HG03097 (cell line): ENCODE results near the gene SLAMF8.
A peak's percentile ranks its signal among the peaks of the same experiment; 100 is the strongest.

ENCODE experiments used
- ATAC-seq: cut with Tn5 transposase; IDR thresholded peaks from one replicate; pipeline ENCODE4 v1.9.1; 2021; ENCODE audit not compliant: unreplicated experiment, low FRiP score

Gene SLAMF8

DNA sequence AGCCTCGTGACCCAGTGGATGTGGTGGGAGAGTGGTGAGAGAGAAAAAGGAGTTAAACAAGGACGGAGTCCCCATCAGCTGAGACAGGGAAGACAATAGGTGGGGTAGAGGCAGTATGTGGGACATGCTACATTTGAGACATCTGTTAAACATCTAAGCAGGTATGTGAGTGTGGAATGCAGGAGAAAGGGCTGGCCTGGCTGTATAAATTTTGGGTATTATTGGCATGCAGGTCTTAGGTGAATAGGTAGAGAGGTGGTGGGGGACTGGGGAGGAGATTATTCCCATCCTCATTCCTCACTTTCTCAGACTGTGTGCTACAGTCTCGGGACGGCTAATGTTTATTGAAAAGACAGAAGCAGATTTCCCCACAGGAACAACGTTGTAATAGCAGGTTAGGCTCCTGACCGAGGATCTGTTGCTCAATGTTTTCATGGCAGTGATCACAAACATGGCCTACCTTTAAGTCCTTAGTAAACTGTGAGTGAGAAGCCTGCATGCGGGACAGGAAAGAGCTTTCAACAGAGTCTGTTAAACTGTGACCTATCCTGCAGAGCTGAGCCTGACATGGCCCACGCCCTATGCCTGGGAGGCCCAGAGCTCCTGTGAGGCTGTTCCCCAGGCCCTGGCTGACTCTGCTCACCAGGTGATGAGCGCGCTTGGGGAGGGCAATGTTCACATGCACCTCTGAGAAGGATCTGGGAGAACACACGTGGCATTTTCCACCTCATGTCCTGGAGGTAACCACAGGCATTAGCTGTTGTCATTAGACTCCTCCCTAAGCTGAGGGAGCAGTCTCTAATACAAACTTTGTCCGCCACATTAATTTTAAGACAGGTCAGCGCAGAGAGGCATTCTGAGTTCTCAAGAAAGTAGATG is 19.3 kb downstream of the SLAMF8 start:
- ATAC-seq: no peak

DNA sequence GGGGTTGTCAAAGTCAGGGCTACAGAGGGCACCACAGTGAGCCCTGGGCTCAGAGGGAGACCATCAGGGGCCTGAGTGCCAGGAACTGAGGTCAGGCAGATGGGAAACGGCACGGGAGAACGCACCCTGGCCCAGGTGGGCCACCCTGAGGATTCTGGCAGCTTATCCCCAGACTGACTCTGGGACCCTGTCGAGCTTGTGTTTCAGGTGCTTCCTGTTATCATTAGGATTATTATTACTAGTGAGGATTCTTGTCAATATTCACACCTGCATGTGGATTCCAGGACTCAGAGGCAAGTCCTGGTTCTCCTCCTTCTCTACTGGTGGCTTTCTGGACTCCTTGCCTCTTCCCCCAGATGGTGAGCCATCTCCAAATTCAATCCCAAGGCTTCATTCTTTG is 20.6 kb downstream of the SLAMF8 start:
- no peak for ATAC-seq

DNA sequence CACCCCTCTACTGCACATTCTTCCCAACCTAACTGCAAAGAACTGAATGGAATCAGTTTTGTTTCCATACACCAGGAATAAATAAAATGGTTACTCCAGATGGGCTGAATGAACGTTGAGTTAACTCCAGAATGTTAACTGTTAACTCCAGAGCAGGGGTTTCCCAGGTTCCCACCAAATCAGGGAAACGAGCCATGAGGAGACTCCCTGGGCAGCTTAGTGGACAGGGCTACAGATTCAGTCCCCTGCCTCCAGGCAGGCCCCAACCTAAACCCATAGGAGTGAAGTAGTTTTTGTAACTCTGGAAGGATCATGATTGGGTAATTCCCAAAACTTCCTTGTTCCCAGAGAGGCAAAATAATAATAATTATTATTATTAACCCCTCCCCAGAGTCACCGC is 21.7 kb downstream of the SLAMF8 start:
- ATAC-seq: no peak

DNA sequence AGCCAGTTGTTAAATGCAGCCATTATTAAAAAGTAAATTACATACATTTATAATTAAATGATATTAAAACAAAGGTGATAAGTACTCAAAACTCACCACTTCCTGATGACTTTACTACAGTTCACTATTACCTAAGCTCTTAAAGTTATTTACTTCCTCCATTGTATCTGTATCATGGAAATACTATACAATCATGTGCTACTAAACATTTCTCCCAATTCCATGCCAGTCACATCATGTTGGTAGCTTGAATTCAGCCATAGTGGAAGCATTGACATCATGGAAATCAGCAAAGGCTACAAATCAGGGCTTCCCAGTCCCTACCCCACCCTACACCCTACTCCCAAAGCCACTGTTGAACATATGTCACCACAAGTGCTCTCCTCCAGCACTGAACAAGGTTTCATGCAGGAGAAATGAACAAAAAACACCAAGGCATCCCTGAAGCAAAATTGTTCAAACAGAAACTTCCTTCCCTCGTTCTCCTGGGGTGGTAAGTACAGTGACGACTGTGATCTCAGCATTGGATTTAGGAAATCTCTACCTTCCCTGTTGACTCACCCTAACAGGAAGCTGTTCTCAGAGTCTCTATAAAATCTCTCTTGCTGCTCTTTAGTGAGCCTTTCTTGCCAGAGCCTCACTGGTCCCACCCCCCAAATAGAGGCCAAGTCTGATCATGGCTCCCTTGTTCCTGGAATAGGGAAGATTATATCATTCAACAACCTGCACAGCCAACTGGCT is 23.1 kb downstream of the SLAMF8 start:
- ATAC-seq: no peak

DNA sequence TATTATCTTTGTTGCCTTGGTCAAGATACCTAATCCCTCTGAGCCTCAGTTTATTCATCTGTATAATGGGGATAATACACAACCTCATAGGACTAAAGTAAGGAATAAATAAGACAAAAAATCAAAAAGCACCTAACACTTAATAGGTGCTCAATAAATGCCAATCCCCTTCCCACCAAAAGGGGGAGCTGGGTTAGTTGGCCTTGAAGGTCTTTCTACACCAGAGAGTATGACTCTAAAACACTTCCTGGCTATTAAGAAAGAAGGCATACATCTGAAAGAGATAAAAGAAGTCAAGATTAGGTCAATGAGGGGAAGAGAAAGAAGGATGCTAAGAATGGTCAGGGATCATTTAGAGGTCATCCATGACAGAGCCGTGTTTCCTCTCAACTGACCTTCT is 24.7 kb downstream of the SLAMF8 start:
- no peak for ATAC-seq

DNA sequence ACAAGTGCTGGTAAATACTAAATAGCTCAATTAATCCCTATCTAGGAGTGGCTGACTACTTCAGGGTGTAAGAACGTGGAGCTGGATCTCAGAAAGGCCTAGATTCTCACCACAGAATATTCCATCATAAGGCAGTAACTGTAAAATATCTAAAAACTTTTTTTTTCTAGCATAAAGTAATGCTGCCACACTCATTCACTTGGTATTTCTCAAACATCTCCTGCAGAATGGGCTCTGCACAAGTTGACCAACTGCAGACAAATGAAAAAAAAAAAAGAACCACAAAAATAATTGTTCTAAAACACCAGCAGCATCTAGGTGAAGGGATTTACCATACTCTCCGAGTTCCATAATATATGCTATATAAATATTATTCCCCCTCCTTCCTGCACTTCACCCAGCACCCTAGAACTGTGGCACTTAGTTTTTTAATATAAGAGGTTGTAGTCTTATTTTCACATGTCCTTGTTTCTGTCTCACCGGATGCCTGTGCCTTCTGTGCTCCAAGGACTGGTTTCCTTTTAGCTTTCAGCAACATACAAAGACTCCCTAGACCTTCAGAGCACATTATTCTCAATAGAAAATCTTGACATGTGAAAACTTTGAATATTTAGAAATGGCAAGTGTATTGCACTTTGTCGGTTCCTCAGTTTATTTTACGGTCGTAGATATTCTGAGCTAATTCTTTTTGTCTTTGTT is 26.9 kb downstream of the SLAMF8 start:
- no peak for ATAC-seq

DNA sequence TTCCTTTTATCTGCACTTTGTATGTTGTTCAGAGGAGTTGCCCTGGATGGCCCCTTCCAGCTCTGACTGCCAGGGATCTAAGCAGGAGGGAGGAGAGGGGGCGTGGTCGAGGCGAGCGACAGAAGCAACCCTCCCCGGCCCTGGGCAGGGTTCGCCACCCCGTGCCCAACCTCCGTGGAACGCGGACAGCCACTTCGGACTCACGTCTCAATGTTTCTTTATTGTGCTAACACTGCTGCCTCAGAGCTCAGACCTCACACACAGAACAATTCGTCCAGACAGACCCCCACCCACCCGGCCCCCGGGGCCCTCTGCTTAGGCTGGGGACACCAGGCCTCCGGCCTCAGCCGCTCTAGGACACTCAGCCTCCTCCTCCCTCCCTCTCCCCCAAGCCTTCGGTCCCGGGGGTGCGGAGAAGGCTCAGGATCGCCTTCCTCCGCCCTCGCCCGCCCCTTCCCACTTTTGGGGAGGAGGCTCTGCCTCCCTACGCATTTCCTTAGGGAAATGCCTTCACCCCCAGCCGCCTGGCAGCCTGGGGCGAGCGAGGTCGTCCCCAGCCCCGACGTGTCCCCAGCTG is 27.5 kb downstream of the SLAMF8 start:
- no peak for ATAC-seq

DNA sequence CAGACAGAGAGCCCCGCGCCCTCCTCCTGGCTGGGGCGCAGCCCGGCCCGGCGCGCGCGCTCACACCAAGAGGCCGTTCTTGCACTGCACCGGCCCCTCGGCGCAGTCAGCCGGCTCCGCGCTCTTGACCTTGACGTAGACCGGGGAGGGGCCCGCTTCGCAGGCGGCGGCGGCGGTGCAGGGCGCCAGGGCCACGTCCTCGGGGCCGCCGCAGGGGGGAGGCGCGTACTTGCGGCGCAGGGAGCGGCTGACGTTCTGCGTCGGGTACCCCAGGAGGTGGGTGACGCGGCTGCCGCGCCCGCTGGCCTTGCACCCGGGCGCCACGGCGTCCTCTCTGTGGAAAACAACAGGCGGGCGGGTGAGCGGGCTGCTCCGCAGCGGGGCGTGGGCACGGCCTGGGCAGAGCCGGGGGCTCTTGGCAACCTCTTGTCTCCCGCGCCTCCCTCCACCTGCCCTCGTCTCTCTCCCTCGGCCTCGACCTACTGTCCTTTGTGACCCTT is 28.1 kb downstream of the SLAMF8 start:
- peak; percentile 62 for ATAC-seq

DNA sequence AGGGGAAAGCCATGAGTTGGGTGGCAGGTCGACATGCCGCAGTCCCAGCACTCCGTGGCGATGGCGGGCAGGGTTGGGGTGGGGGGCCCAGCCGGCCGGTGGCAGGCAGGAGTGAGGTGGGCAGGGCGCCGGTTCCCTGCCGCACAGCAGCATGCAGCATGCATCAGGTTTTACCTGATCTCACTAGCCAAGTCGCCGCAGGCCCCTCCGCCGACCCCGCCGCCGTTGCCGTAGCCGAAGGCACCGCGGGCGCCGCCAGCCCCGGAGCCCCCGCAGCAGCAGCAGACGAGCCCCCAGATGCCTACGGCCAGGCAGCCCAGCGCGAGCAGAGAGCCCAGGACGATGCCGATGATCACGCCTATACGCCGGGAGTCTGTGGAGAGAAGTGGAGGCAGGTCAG is 29.0 kb downstream of the SLAMF8 start:
- ATAC-seq: no peak

DNA sequence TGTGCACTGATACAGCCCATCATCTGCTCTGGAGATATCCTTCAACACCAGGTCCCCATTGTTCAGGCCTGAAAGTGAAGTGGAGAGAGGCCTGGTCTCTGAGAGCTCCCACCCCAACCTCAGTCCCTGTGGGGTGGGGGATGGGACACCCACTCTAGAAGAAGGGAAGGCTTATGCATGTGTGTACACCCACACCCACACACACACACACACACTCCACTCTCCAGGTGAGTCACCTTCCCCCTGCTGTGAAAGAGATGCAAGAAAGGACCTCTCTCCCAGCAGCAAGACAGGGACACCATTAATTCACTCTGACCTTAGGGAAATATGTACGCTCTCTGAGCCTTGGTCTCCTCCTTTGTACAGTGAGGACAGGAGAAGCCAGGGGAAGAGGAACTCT is 29.9 kb downstream of the SLAMF8 start:
- no peak for ATAC-seq

DNA sequence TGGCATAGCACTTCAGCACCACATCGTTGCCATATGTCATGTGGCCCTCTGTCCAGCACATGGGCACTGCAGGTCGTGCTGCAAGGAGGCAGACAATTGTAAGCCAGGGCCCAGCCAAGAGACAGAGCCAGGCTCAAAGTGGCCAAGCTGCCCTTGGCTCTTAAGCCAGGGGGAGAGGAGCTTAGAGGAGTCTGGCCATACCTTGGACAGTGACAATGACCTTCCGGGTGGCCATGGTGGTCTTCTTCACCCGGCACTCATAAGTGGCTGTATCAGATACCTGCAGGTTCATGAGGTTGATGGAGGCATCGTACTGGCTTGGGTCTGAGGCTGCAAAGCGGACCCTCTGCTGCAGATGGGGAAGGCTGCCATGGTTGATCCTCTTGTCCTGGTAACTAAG is 31.2 kb downstream of the SLAMF8 start:
- ATAC-seq: no peak

DNA sequence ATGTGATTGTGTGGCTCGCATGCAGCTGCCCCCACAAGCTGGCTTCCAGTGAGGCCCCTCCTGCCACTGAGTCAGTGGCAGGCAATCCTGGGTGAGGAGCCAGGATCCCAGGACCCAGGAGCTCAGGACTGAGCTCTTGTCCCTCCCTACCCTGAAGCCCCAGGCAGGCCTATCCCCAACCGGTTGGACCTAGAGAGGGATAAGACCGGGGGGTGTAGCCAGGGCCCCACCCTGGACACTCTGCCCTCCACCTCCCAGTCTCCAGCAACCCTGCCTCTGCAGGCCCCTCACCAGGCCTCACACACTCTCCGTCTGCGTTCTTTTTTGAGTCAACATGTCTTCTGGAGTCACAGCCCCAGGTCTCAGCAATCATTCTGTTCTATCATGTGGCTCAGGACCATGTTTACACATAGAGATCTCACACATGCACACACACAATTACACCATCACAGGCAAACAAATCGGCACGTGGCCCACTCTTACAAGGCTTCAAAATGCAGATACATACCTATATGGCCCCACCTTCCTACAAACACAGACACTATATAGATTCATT is 33.2 kb downstream of the SLAMF8 start:
- no peak for ATAC-seq

DNA sequence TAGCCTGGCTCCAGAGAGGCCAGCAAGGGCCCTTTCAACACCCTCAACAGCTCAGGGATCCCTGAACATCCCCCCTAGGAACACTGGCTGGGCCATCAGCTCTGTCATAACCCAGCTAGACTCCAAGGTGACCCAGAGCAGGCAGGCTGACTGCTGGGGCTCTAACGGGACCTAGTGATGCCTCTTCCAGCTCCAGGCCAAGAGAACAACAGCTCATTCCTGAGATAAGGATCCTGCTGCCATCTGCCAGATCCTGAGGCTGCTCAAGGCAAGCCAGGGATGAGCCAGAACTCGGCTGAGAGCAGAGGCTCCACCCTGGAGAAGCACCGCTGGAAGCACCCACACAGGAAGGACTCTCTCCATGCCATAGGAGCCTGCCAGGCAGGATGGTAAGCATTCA is 33.8 kb downstream of the SLAMF8 start:
- ATAC-seq: no peak

DNA sequence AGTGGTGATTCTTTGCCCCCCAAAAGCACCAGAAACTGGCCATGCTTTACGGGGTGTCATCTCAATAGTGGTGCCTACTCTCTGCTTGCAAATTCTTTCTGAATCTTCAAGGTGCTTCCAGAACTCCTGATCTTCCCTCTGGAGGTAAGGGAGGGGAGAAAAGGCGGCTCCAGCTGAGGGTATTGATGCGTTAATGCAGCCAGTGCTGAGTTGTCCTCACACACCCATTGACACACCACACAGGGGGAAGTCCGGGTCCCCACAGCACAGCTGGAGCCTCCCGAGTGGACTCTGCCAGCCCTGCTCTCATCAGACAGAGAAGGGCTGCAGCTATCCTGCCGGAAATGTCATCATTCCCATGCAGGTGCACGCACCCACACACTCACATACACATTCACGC is 34.5 kb downstream of the SLAMF8 start:
- ATAC-seq: no peak

DNA sequence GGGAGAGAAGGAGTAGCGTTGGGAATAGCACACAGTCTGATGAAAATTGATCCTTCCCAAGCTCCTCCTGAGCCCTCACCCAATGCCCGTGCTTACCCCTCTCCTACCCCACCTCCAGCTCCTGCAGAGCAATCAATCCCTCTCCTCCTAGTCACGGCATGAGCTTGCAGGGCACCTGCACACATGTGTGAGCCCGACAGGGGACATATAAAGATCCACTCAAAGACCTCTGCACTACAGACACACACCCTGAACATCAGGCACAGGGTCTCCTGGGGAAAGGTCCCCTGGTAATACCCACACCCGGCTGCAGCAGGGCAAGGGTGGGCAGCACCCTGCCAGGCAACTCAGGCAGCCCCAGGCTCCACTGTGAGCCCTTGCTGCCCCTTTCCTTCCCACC is 35.4 kb downstream of the SLAMF8 start:
- no peak for ATAC-seq

DNA sequence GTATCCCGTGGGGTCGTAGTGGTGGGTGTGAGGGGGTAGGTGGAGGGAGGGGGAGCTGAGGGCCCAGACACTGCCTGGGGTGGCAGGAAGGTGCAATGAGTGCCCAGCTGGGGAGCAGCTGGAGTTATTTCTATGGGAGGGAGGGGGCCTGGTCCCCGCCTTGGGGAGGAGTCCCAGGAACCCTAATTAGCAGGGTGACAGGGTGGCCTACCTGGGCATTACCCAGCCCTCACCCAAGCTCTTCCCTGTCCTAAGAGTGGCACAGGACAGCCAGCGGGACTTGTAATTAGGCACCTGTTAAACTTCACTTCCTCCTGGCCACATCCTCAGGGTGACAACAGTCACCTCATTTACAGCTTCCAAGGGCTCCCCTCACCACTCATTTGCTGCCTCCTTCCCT is 35.9 kb downstream of the SLAMF8 start, which contains the start of gene VSIG8:
Gene VSIG8, minus strand, starts transcription at position 101 of the 400 bp plus-strand sequence. CDS start 136 bp downstream, outside the sequence.
- ATAC-seq: no peak

DNA sequence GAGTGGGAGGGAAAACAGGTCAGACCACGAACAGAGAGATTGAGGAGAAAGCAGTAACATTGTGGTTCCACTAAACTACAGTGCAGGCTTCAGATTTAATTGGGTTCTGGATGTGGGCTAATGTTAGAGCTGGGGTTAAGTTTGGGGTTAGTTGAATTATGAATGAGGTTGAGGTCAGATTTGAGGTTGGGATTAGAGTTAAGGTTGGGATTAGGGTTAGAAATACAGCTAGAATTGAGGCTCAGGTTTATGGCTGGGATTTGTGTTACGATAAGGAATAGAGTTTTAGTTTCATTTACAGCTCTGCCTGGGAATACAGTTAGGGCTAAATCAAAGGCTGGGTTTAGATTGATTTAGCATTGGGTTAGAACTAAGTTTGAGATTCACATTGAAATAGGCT is 37.6 kb downstream of the SLAMF8 start:
- ATAC-seq: no peak

DNA sequence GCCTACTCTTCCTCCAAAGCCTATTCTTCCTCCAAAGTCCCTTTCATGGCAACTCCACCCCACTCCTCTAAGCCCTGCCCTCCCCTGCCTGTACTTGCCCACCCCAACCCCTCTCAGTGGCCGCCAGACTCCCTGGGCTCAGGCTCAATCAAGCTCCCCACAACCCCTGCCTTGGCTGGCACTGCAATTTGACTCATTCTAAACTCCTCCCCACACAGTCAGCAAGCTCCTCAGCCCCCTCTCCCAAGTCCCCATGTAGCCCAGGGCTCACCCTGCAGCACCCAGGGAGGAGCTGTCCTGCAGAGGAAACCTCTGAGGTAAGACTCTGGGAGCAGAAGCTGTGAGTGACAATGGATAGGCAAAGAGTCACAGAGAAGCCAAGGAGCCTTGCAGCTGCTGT is 39.4 kb downstream of the SLAMF8 start:
- ATAC-seq: no peak

DNA sequence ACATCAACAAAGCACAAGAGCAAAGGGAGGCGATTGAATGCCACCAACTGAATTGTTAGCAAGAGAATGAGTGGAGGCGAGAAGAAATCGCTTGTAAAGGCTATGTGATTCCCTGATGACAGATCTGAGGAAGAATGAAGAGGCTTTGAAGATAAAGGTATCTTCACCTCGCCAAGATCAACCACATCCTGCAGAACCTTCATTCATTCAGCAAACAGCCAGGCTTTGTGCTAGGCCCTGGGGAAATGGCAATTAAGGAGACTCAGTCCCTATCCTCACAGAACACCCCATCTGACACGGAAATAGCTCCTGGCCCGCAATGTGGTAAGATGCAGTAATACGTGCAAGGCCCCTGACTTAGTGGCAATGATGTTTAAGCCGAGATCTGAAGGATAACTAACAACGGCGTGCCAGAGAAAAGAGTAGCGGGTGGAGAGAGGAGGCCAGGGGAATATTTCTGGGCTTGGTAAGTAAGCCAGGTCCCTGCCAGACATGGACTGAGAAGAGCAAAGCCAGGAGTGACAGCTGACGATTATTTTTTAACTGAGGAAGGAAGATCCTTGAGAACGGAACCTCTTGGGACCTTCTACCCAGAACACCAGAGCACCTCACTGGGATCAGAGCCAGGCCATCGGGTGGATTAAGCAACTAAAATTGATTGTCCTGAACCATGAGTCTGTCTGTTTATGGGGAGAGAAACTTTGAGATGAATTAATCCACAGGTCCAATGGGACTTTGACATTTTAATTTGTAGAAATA is 40.4 kb downstream of the SLAMF8 start:
- no peak for ATAC-seq

DNA sequence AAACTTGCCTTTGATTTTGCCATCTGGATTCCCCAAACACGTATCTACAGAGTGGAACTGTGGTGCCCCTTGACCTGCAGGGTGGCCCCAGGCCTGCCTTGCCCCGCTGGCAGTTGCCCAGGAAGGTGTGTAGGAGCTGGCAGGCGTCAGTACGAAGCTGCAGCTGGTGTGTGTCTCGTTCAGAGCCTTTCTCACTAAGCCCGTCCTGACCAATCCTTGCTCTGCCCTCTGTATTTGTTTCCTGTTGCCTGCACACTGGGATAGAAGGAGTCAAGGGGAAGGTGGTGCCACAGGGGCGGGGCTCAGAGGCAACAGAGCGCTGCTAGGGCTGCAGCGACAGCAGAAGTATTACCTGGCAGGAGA is 41.0 kb downstream of the SLAMF8 start:
- ATAC-seq: no peak
